Body of pancreas (tissue), 4 donors: ENCODE data around the gene CHST13. TPM values are rescaled to one million over a fixed set of nuclear protein-coding genes. Genes with fewer than 3 reads are reported as not detected.

ENCODE experiments used
- ATAC-seq: fragments of 150-250 bp; one replicate; pipeline ENCODE4 v1.9.1; 2016
- DNase-seq, 4 donors: peaks; one replicate each; pipeline ENCODE4 v3.0.0-alpha.2; 2019
- H3K27ac ChIP-seq, 4 donors: fragments of 200-600 bp; sonication (generic); 1 replicate in 3 of 4; 2 replicates in 1 of 4; pipeline versions ENCODE4 v1.5.1 to v1.6.1; 2016 to 2019; ENCODE audit warnings: mild to moderate bottlenecking in 1 of 4, mixed read lengths in 1 of 4, moderate library complexity in 1 of 4
- H3K27me3 ChIP-seq, 2 donors: fragments of 200-600 bp; sonication (generic); one replicate each; pipeline ENCODE4 v1.6.0; 2016; ENCODE audit warnings: mild to moderate bottlenecking in 1 of 2
- H3K36me3 ChIP-seq, 2 donors: fragments of 200-600 bp; sonication (generic); replicated peaks in 1 of 2; 2 replicates each; pipeline ENCODE4 v1.5.1; 2016; ENCODE audit warnings: low read depth in 2 of 2; ENCODE audit not compliant: insufficient read depth in 1 of 2
- H3K4me1 ChIP-seq: fragments of 200-600 bp; sonication (generic); one replicate; pipeline ENCODE4 v1.6.0; 2016
- H3K4me3 ChIP-seq, 2 donors: fragments of 200-600 bp; sonication (generic); 1 replicate in 1 of 2; 2 replicates in 1 of 2; pipeline ENCODE4 v1.5.1; 2016 to 2019
- H3K9me3 ChIP-seq, 3 donors: fragments of 200-600 bp; sonication (generic); 1 replicate in 2 of 3; 2 replicates in 1 of 3; pipeline ENCODE4 v1.5.1; 2016
- POLR2A ChIP-seq, 3 donors: fragments of 450-650 bp; IDR thresholded peaks; one replicate each; pipeline ENCODE4 v1.6.1; 2016; ENCODE audit warnings: antibody characterized with exemption in 3 of 3, mild to moderate bottlenecking in 2 of 3
- WGBS, 2 donors: methylation state at CpG; one replicate each; pipeline ENCODE4 v1.1.5; 2017; 5-methylcytosine and 5-hydroxymethylcytosine counted together
- intact Hi-C: fragments of 100-400 bp; cut with DNase I; formaldehyde crosslinking; loops from one replicate; pipeline ENCODE4 v1.15.1; 2023
- total RNA-seq, 2 donors: library from RNA; depleted of rRNA; stranded (reverse); fragments of >200 nt; gene quantifications; one replicate each; pipeline ENCODE4 v1.1.0, GENCODE V29; 2016
- TF ChIP-seq, protein P1 (sequence below), 7 experiments: fragments of 450-650 bp in 4 of 7; fragments of 200-600 bp in 3 of 7; sonication (generic) in 3 of 7; IDR thresholded peaks; one replicate each; pipeline ENCODE4 v1.5.1; 2016 to 2019; ENCODE audit warnings: antibody characterized with exemption in 7 of 7

CHST13 gene
- total RNA-seq, 2 donors from 2014 or later = 2.3 TPM; not detected in 1

- H3K27me3 ChIP-seq = no peaks in the 10 kb centered on the region
- H3K27ac ChIP-seq = no peak overlapping the region
- intact Hi-C loops = no loop called here
- no peaks in the 10 kb centered on the region for H3K36me3 ChIP-seq
- H3K9me3 ChIP-seq = peaks cover 0 to 7% (median 0%) of the 10 kb centered on the region in 3 donors
- H3K4me1 ChIP-seq = no peaks in the 10 kb centered on the region
- DNase-seq (no peak), ATAC-seq (no peak)
- TF ChIP-seq, protein P1, sequence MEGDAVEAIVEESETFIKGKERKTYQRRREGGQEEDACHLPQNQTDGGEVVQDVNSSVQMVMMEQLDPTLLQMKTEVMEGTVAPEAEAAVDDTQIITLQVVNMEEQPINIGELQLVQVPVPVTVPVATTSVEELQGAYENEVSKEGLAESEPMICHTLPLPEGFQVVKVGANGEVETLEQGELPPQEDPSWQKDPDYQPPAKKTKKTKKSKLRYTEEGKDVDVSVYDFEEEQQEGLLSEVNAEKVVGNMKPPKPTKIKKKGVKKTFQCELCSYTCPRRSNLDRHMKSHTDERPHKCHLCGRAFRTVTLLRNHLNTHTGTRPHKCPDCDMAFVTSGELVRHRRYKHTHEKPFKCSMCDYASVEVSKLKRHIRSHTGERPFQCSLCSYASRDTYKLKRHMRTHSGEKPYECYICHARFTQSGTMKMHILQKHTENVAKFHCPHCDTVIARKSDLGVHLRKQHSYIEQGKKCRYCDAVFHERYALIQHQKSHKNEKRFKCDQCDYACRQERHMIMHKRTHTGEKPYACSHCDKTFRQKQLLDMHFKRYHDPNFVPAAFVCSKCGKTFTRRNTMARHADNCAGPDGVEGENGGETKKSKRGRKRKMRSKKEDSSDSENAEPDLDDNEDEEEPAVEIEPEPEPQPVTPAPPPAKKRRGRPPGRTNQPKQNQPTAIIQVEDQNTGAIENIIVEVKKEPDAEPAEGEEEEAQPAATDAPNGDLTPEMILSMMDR (IDR thresholded peaks at IDR 0.05) = no peak
- TF ChIP-seq POLR2A (IDR thresholded peaks at IDR 0.05) = no peak
- 68 to 73% methylated on average over 2 of the region's 2 CpGs for WGBS, 2 donors
- no peak overlapping the region for H3K4me3 ChIP-seq
Observed at GRCh38 chr3:126562737-126563276, 38.9 kb downstream of the CHST13 start.

DNA sequence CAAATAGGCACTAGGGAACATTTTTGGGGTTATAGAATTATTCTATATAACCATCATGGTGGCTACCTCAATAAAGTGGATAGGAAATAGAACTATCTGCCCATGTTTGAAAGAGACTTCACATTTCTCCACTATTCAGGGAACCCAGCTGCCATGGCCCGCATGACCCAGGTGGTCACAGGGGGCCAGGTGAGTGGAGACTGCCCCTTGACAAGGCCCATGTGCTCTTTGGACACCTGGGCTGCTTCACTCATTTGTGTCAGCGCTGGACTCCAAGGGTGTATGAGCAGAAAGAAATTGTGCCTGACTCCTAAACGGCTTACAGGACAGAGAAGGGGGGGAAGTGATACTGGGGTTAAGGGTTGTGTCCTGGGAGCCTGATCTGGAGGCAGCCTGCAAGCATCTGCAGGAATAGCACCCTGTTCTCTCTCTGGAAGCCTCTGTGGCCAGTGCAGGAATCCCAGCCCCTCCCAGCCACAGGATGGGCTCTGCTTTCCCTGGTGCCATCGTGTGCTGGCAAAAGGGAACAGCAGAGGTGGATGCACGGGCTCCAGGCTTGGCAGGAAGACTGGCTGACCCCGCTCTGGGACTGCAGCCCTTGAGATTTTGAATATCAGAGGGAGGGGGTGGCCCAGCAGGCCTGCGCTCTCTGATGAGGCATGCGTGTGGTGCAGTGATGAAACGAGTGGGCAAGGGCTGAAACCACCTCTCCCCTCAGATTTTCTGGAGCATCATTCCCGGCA is 43.9 kb downstream of the CHST13 start:
- DNase-seq (no peak), ATAC-seq (no peak)
- TF ChIP-seq POLR2A (IDR thresholded peaks at IDR 0.05) = no peak
- TF ChIP-seq, protein P1 (IDR thresholded peaks at IDR 0.05) = no peak
- no peaks in the 10 kb centered on the region for H3K4me1 ChIP-seq
- H3K27ac ChIP-seq = no peak overlapping the region
- WGBS, 2 donors = 41 to 53% methylated on average over 9 to 10 of the region's 10 CpGs
- H3K27me3 ChIP-seq = no peaks in the 10 kb centered on the region
- no peak overlapping the region for H3K4me3 ChIP-seq
- H3K36me3 ChIP-seq = no peaks in the 10 kb centered on the region
- intact Hi-C loops = no loop called here
- no peaks in the 10 kb centered on the region for H3K9me3 ChIP-seq

DNA sequence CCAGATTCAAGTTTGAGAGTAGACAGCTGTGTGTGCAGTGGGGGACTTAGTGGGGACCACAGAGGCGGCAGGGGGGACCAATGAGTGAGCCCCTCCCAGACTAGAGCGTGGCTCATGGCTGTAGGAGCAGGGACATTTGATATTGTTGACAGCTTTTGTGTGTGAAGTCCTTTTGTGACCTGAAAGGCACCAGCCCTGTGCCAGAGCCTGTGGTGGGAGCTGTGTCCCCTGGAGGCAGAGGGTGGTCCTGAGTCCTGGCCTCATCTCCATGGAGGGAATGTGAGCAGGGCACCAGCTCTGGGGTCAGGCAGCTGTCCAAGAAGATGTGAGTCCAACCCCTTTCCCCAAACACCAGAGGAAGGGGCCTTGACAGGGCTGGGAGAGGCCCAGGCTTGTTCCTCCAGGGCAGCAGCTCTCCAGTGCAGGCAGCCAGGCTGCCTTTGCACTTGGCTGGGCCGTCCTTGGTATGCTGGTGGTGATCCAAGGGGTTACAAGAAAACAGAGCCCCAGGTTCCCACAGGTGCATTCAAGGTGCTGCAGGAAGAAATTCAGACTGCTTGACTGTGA is 44.9 kb downstream of the CHST13 start:
- no peak for TF ChIP-seq POLR2A (IDR thresholded peaks at IDR 0.05)
- TF ChIP-seq, protein P1 (IDR thresholded peaks at IDR 0.05) = no peak
- no peaks in the 10 kb centered on the region for H3K4me1 ChIP-seq
- DNase-seq (no peak), ATAC-seq (no peak)
- intact Hi-C loops = no loop called here
- no peak overlapping the region for H3K4me3 ChIP-seq
- H3K27me3 ChIP-seq = no peaks in the 10 kb centered on the region
- no peak overlapping the region for H3K27ac ChIP-seq
- no peaks in the 10 kb centered on the region for H3K36me3 ChIP-seq
- WGBS, 2 donors = 62 to 67% methylated on average over 2 to 3 of the region's 3 CpGs
- no peaks in the 10 kb centered on the region for H3K9me3 ChIP-seq

- no peak for ATAC-seq
- 76 to 82% methylated on average over 6 to 9 of the region's 9 CpGs for WGBS, 2 donors
Observed at GRCh38 chr3:126569390-126569975, 45.5 kb downstream of the CHST13 start.

More at GRCh38 chr3:126569390-126569975, 45.5 kb downstream of the CHST13 start:
- Histone ChIP-seq H3K4me1 (no peaks in the 10 kb centered on the region), H3K36me3 (no peaks in the 10 kb centered on the region), H3K4me3 (no peak overlapping the region), H3K27ac (no peak overlapping the region), H3K9me3 (no peaks in the 10 kb centered on the region), H3K27me3 (no peaks in the 10 kb centered on the region)
- no peak for DNase-seq
- intact Hi-C loops = no loop called here
- no peak for TF ChIP-seq POLR2A (IDR thresholded peaks at IDR 0.05)
- TF ChIP-seq, protein P1 (IDR thresholded peaks at IDR 0.05) = no peak
